Measurements from ENCODE around the gene DDX23.

- TF ChIP-seq, protein P1, sequence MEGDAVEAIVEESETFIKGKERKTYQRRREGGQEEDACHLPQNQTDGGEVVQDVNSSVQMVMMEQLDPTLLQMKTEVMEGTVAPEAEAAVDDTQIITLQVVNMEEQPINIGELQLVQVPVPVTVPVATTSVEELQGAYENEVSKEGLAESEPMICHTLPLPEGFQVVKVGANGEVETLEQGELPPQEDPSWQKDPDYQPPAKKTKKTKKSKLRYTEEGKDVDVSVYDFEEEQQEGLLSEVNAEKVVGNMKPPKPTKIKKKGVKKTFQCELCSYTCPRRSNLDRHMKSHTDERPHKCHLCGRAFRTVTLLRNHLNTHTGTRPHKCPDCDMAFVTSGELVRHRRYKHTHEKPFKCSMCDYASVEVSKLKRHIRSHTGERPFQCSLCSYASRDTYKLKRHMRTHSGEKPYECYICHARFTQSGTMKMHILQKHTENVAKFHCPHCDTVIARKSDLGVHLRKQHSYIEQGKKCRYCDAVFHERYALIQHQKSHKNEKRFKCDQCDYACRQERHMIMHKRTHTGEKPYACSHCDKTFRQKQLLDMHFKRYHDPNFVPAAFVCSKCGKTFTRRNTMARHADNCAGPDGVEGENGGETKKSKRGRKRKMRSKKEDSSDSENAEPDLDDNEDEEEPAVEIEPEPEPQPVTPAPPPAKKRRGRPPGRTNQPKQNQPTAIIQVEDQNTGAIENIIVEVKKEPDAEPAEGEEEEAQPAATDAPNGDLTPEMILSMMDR (IDR thresholded peaks at IDR 0.05; ENCODE audit: insufficient read depth, low read length, poor library complexity, severe bottlenecking): no peak
- no peak for TF ChIP-seq EZH2phosphoT487 (conservative IDR thresholded peaks at IDR 0.05; ENCODE audit: low read length)
Measured at GRCh38 chr12:48863291-48863690, 11.3 kb upstream of the DDX23 start.

All from SU-DHL-6 (cell line).